ENCODE data around the gene WDFY2.

The WDFY2 gene

GRCh38 chr13:51785712-51786424, 201.6 kb downstream of the WDFY2 start:
- Histone ChIP-seq H3K9me3 (ENCODE audit: control insufficient read depth, low read length) (no peaks in the 10 kb centered on the region), H3K27ac (ENCODE audit: insufficient read depth, low read length, poor library complexity, severe bottlenecking) (no peak overlapping the region), H3K4me1 (ENCODE audit: control insufficient read depth, insufficient read depth, low read length, poor library complexity, severe bottlenecking) (no peaks in the 10 kb centered on the region), H3K36me3 (ENCODE audit: control insufficient read depth, insufficient read depth, low read length) (peaks cover 14% of the 10 kb centered on the region), H3K4me3 (ENCODE audit: insufficient read depth, low read depth, low read length, poor library complexity, severe bottlenecking) (no peak overlapping the region), H3K27me3 (replicated peaks; ENCODE audit: control insufficient read depth, insufficient read depth, low read length, poor library complexity, severe bottlenecking) (no peaks in the 10 kb centered on the region)
- no peak for DNase-seq

GRCh38 chr13:51786425-51787265, 202.4 kb downstream of the WDFY2 start:
- Histone ChIP-seq H3K27ac (ENCODE audit: insufficient read depth, low read length, poor library complexity, severe bottlenecking) (no peak overlapping the region), H3K4me3 (ENCODE audit: insufficient read depth, low read depth, low read length, poor library complexity, severe bottlenecking) (no peak overlapping the region), H3K4me1 (ENCODE audit: control insufficient read depth, insufficient read depth, low read length, poor library complexity, severe bottlenecking) (no peaks in the 10 kb centered on the region), H3K9me3 (ENCODE audit: control insufficient read depth, low read length) (no peaks in the 10 kb centered on the region), H3K27me3 (replicated peaks; ENCODE audit: control insufficient read depth, insufficient read depth, low read length, poor library complexity, severe bottlenecking) (no peaks in the 10 kb centered on the region), H3K36me3 (ENCODE audit: control insufficient read depth, insufficient read depth, low read length) (peaks cover 14% of the 10 kb centered on the region)
- DNase-seq: no peak

GRCh38 chr13:51793570-51794271, 209.5 kb downstream of the WDFY2 start:
- Histone ChIP-seq H3K27me3 (replicated peaks; ENCODE audit: control insufficient read depth, insufficient read depth, low read length, poor library complexity, severe bottlenecking) (no peaks in the 10 kb centered on the region), H3K36me3 (ENCODE audit: control insufficient read depth, insufficient read depth, low read length) (peaks cover 13% of the 10 kb centered on the region), H3K9me3 (ENCODE audit: control insufficient read depth, low read length) (no peaks in the 10 kb centered on the region), H3K27ac (ENCODE audit: insufficient read depth, low read length, poor library complexity, severe bottlenecking) (no peak overlapping the region), H3K4me3 (ENCODE audit: insufficient read depth, low read depth, low read length, poor library complexity, severe bottlenecking) (no peak overlapping the region), H3K4me1 (ENCODE audit: control insufficient read depth, insufficient read depth, low read length, poor library complexity, severe bottlenecking) (no peaks in the 10 kb centered on the region)
- no peak for DNase-seq

- Histone ChIP-seq H3K9me3 (ENCODE audit: control insufficient read depth, low read length) (no peaks in the 10 kb centered on the region), H3K27me3 (replicated peaks; ENCODE audit: control insufficient read depth, insufficient read depth, low read length, poor library complexity, severe bottlenecking) (no peaks in the 10 kb centered on the region), H3K36me3 (ENCODE audit: control insufficient read depth, insufficient read depth, low read length) (peaks cover 5% of the 10 kb centered on the region), H3K4me1 (ENCODE audit: control insufficient read depth, insufficient read depth, low read length, poor library complexity, severe bottlenecking) (no peaks in the 10 kb centered on the region), H3K4me3 (ENCODE audit: insufficient read depth, low read depth, low read length, poor library complexity, severe bottlenecking) (no peak overlapping the region), H3K27ac (ENCODE audit: insufficient read depth, low read length, poor library complexity, severe bottlenecking) (no peak overlapping the region)
- DNase-seq: no peak
Observed at GRCh38 chr13:51794964-51795363, 210.7 kb downstream of the WDFY2 start.

- H3K27ac ChIP-seq (ENCODE audit: insufficient read depth, low read length, poor library complexity, severe bottlenecking): no peak overlapping the region
- H3K4me3 ChIP-seq (ENCODE audit: insufficient read depth, low read depth, low read length, poor library complexity, severe bottlenecking): no peak overlapping the region
- no peak for DNase-seq
- H3K36me3 ChIP-seq (ENCODE audit: control insufficient read depth, insufficient read depth, low read length): peaks cover 5% of the 10 kb centered on the region
- no peaks in the 10 kb centered on the region for H3K4me1 ChIP-seq (ENCODE audit: control insufficient read depth, insufficient read depth, low read length, poor library complexity, severe bottlenecking)
- no peaks in the 10 kb centered on the region for H3K9me3 ChIP-seq (ENCODE audit: control insufficient read depth, low read length)
- no peaks in the 10 kb centered on the region for H3K27me3 ChIP-seq (replicated peaks; ENCODE audit: control insufficient read depth, insufficient read depth, low read length, poor library complexity, severe bottlenecking)
Observed at GRCh38 chr13:51795419-51795818, 211.2 kb downstream of the WDFY2 start.

- DNase-seq: no peak
- Histone ChIP-seq H3K4me1 (ENCODE audit: control insufficient read depth, insufficient read depth, low read length, poor library complexity, severe bottlenecking) (peaks cover 3% of the 10 kb centered on the region), H3K9me3 (ENCODE audit: control insufficient read depth, low read length) (no peaks in the 10 kb centered on the region), H3K27ac (ENCODE audit: insufficient read depth, low read length, poor library complexity, severe bottlenecking) (no peak overlapping the region), H3K4me3 (ENCODE audit: insufficient read depth, low read depth, low read length, poor library complexity, severe bottlenecking) (no peak overlapping the region), H3K27me3 (replicated peaks; ENCODE audit: control insufficient read depth, insufficient read depth, low read length, poor library complexity, severe bottlenecking) (no peaks in the 10 kb centered on the region), H3K36me3 (ENCODE audit: control insufficient read depth, insufficient read depth, low read length) (peaks cover 5% of the 10 kb centered on the region)
Observed at GRCh38 chr13:51796546-51796945, 212.3 kb downstream of the WDFY2 start.

GRCh38 chr13:51797664-51798488, 213.6 kb downstream of the WDFY2 start:
- H3K27ac ChIP-seq (ENCODE audit: insufficient read depth, low read length, poor library complexity, severe bottlenecking): no peak overlapping the region
- peaks cover 5% of the 10 kb centered on the region for H3K36me3 ChIP-seq (ENCODE audit: control insufficient read depth, insufficient read depth, low read length)
- DNase-seq: peak; percentile 26 to 45 (median 37)
- peaks cover 16% of the 10 kb centered on the region for H3K4me1 ChIP-seq (ENCODE audit: control insufficient read depth, insufficient read depth, low read length, poor library complexity, severe bottlenecking)
- H3K27me3 ChIP-seq (replicated peaks; ENCODE audit: control insufficient read depth, insufficient read depth, low read length, poor library complexity, severe bottlenecking): no peaks in the 10 kb centered on the region
- no peak overlapping the region for H3K4me3 ChIP-seq (ENCODE audit: insufficient read depth, low read depth, low read length, poor library complexity, severe bottlenecking)
- no peaks in the 10 kb centered on the region for H3K9me3 ChIP-seq (ENCODE audit: control insufficient read depth, low read length)

GRCh38 chr13:51799261-51799660, 215.0 kb downstream of the WDFY2 start:
- Histone ChIP-seq H3K4me1 (ENCODE audit: control insufficient read depth, insufficient read depth, low read length, poor library complexity, severe bottlenecking) (peaks cover 24% of the 10 kb centered on the region), H3K36me3 (ENCODE audit: control insufficient read depth, insufficient read depth, low read length) (peaks cover 5% of the 10 kb centered on the region), H3K27ac (ENCODE audit: insufficient read depth, low read length, poor library complexity, severe bottlenecking) (no peak overlapping the region), H3K4me3 (ENCODE audit: insufficient read depth, low read depth, low read length, poor library complexity, severe bottlenecking) (no peak overlapping the region), H3K27me3 (replicated peaks; ENCODE audit: control insufficient read depth, insufficient read depth, low read length, poor library complexity, severe bottlenecking) (no peaks in the 10 kb centered on the region), H3K9me3 (ENCODE audit: control insufficient read depth, low read length) (no peaks in the 10 kb centered on the region)
- no peak for DNase-seq

- DNase-seq: no peak
- peaks cover 5% of the 10 kb centered on the region for H3K36me3 ChIP-seq (ENCODE audit: control insufficient read depth, insufficient read depth, low read length)
- H3K27me3 ChIP-seq (replicated peaks; ENCODE audit: control insufficient read depth, insufficient read depth, low read length, poor library complexity, severe bottlenecking): no peaks in the 10 kb centered on the region
- no peak overlapping the region for H3K4me3 ChIP-seq (ENCODE audit: insufficient read depth, low read depth, low read length, poor library complexity, severe bottlenecking)
- peak overlapping the region; percentile 42 for H3K27ac ChIP-seq (ENCODE audit: insufficient read depth, low read length, poor library complexity, severe bottlenecking)
- H3K9me3 ChIP-seq (ENCODE audit: control insufficient read depth, low read length): no peaks in the 10 kb centered on the region
- H3K4me1 ChIP-seq (ENCODE audit: control insufficient read depth, insufficient read depth, low read length, poor library complexity, severe bottlenecking): peaks cover 36% of the 10 kb centered on the region
Observed at GRCh38 chr13:51800486-51800885, 216.2 kb downstream of the WDFY2 start.
